PC-3 (cell line): ENCODE measurements around the gene ABCB4. TPM values are rescaled to one million over a fixed set of nuclear protein-coding genes. Genes with fewer than 3 reads are reported as not detected.

Source experiments
- ATAC-seq: fragments of 200-7000 bp; cut with Tn5 transposase; 2 replicates; pipeline ENCODE4 v1.9.1; 2020; ENCODE audit warnings: mild to moderate bottlenecking, moderate library complexity
- BruUV-seq: library from RNA; stranded (reverse); fragments of 400-500 nt; replicated peaks from 2 replicates; lab custom pipeline; 2021; lab: Mats Ljungman, UMichigan
- CTCF ChIA-PET: fragments of 300-600 bp; sonication (Branson Sonifier 250); formaldehyde crosslinking; loops from one replicate; lab custom pipeline; 2022; ENCODE audit warnings: antibody characterized with exemption; lab: Charles Lee
- POLR2A ChIA-PET: fragments of 300-600 bp; sonication (Branson Sonifier 250); formaldehyde crosslinking; loops from one replicate; lab custom pipeline; 2022; ENCODE audit warnings: antibody characterized with exemption; ENCODE audit not compliant: unreplicated experiment; lab: Charles Lee
- DNase-seq: peaks from one replicate; pipeline ENCODE4 v3.0.0-alpha.2; 2015
- H2AFZ ChIP-seq: fragments of 300-600 bp; sonication (generic); 2 replicates; pipeline ENCODE4 v1.6.0; 2016; ENCODE audit warnings: antibody characterized with exemption, low read length
- H3F3A ChIP-seq: fragments of 300-600 bp; sonication (generic); one replicate; pipeline ENCODE4 v1.6.0; 2017; ENCODE audit warnings: antibody characterized with exemption, low read length, control low read depth, mild to moderate bottlenecking; ENCODE audit not compliant: unreplicated experiment
- H3K27ac ChIP-seq: fragments of 300-600 bp; sonication (generic); 2 replicates; pipeline ENCODE4 v1.5.1; 2016; ENCODE audit warnings: mild to moderate bottlenecking, low read length
- H3K27me3 ChIP-seq: fragments of 300-600 bp; sonication (generic); 2 replicates; pipeline ENCODE4 v1.6.1; 2016; ENCODE audit warnings: low read length, mixed read lengths
- H3K36me3 ChIP-seq: fragments of 300-600 bp; sonication (generic); 2 replicates; pipeline ENCODE4 v1.6.1; 2016; ENCODE audit warnings: low read depth, mixed run types, low read length, mixed read lengths
- H3K4me1 ChIP-seq: fragments of 300-600 bp; sonication (generic); 2 replicates; pipeline ENCODE4 v1.5.1; 2016; ENCODE audit warnings: low read length; ENCODE audit not compliant: insufficient read depth
- H3K4me2 ChIP-seq: fragments of 300-600 bp; sonication (generic); 2 replicates; pipeline ENCODE4 v1.6.0; 2016; ENCODE audit warnings: low read length
- H3K4me3 ChIP-seq: fragments of 300-600 bp; sonication (generic); 2 replicates; pipeline ENCODE4 v1.5.1; 2016; ENCODE audit warnings: mild to moderate bottlenecking, low read length, mixed read lengths
- H3K79me2 ChIP-seq: fragments of 300-600 bp; sonication (generic); 2 replicates; pipeline ENCODE4 v1.6.1; 2017; ENCODE audit warnings: low read length, mixed read lengths
- H3K9ac ChIP-seq: fragments of 300-600 bp; sonication (generic); 2 replicates; pipeline ENCODE4 v1.6.0; 2016; ENCODE audit warnings: mild to moderate bottlenecking, low read length
- H3K9me2 ChIP-seq: fragments of 300-600 bp; sonication (generic); replicated peaks from 2 replicates; pipeline ENCODE4 v1.6.1; 2016; ENCODE audit warnings: mixed run types, low read length, mixed read lengths
- H3K9me3 ChIP-seq: fragments of 300-600 bp; sonication (generic); 2 replicates; pipeline ENCODE4 v1.6.1; 2016; ENCODE audit warnings: low read length, mixed read lengths
- H4K20me1 ChIP-seq: fragments of 300-600 bp; sonication (generic); 2 replicates; pipeline ENCODE4 v1.6.1; 2016; ENCODE audit warnings: low read length, mixed read lengths
- CTCF ChIP-seq: fragments of 300-600 bp; sonication (generic); conservative IDR thresholded peaks from 2 replicates; pipeline ENCODE4 v1.5.1; 2017; ENCODE audit warnings: antibody characterized with exemption, low read depth, mild to moderate bottlenecking, low read length
- EZH2 ChIP-seq: fragments of 300-600 bp; sonication (generic); IDR thresholded peaks from one replicate; pipeline ENCODE4 v1.6.1; 2017; ENCODE audit warnings: antibody characterized with exemption, mild to moderate bottlenecking, low read length; ENCODE audit not compliant: unreplicated experiment
- EZH2phosphoT487 ChIP-seq: fragments of 300-600 bp; sonication (generic); IDR thresholded peaks from 2 replicates; pipeline ENCODE4 v1.6.1; 2018; ENCODE audit warnings: mild to moderate bottlenecking, antibody characterized with exemption, low read length, borderline replicate concordance
- intact Hi-C: fragments of 100-400 bp; cut with micrococcal nuclease; formaldehyde crosslinking; loops from 2 replicates; pipeline ENCODE4 v1.9.0; 2023
- total RNA-seq: library from RNA; depleted of rRNA; stranded (reverse); fragments of >200 nt; gene quantifications from 2 replicates; pipeline ENCODE4 v1.2.3, GENCODE V29; 2014

The ABCB4 gene
- total RNA-seq, 1 experiment from 2014 or later, result not detected

GRCh38 chr7:87413951-87414793 lies 61.3 kb downstream of the ABCB4 start:
- no TSS peak for BruUV-seq
- peak; percentile 90 for DNase-seq
- POLR2A ChIA-PET, result interaction anchor here (0.6 to 0.7 kb wide), 3 partner anchors 12 to 262 kb away, joined by 3 to 7 read pairs (median 3); partner anchors contain the start of genes CROT and DMTF1
- Histone ChIP-seq H4K20me1 (no peaks in the 10 kb centered on the region), H3K9me2 (no peaks in the 10 kb centered on the region), H3K27ac (peak overlapping the region; percentile 74), H2AFZ (no peak overlapping the region), H3K9me3 (no peaks in the 10 kb centered on the region), H3K79me2 (no peaks in the 10 kb centered on the region), H3F3A (no peaks in the 10 kb centered on the region), H3K36me3 (no peaks in the 10 kb centered on the region), H3K9ac (peak overlapping the region; percentile 7; the same call in 1 of the 2 replicates), H3K4me3 (no peak overlapping the region), H3K27me3 (no peaks in the 10 kb centered on the region), H3K4me2 (peak overlapping the region; percentile 21; the same call in 1 of the 2 replicates), H3K4me1 (peaks cover 25% of the 10 kb centered on the region)
- intact Hi-C loops, result loop anchor here (1.0 kb wide), 2 partner anchors 16 to 69 kb away; partner anchors contain the start of gene CROT
- CTCF ChIA-PET, result interaction anchor here (0.5 to 1.9 kb wide), 6 partner anchors 22 to 840 kb away, joined by 3 to 7 read pairs (median 6); no protein-coding TSS in a partner anchor
- TF ChIP-seq EZH2 (no peak), EZH2phosphoT487 (no peak), CTCF (no peak)
- peak; percentile 84 for ATAC-seq

GRCh38 chr7:87413029-87413428 lies 62.5 kb downstream of the ABCB4 start:
- Histone ChIP-seq H3F3A (no peaks in the 10 kb centered on the region), H3K4me2 (peak overlapping the region; percentile 21; the same call in 1 of the 2 replicates), H3K27me3 (no peaks in the 10 kb centered on the region), H3K4me3 (no peak overlapping the region), H2AFZ (no peak overlapping the region), H3K9me2 (no peaks in the 10 kb centered on the region), H3K36me3 (no peaks in the 10 kb centered on the region), H3K4me1 (peaks cover 25% of the 10 kb centered on the region), H3K27ac (peak overlapping the region; percentile 74), H4K20me1 (no peaks in the 10 kb centered on the region), H3K9ac (no peak overlapping the region), H3K9me3 (no peaks in the 10 kb centered on the region), H3K79me2 (no peaks in the 10 kb centered on the region)
- TF ChIP-seq EZH2 (no peak), CTCF (no peak)
- BruUV-seq, result no TSS peak
- CTCF ChIA-PET, result interaction anchor here (1.9 kb wide), 1 partner anchor 94 kb away, joined by 7 read pairs; no protein-coding TSS in a partner anchor
- DNase-seq (no peak), ATAC-seq (no peak)
- intact Hi-C loops, result no loop called here
- POLR2A ChIA-PET, result interaction anchor here (0.5 kb wide), 1 partner anchor 101 kb away, joined by 4 read pairs; no protein-coding TSS in a partner anchor

- Histone ChIP-seq H3K4me2 (no peak overlapping the region), H3K9ac (no peak overlapping the region), H3K9me3 (no peaks in the 10 kb centered on the region), H3K27me3 (no peaks in the 10 kb centered on the region), H3K36me3 (no peaks in the 10 kb centered on the region), H4K20me1 (no peaks in the 10 kb centered on the region), H3K4me1 (peaks cover 25% of the 10 kb centered on the region), H3K9me2 (no peaks in the 10 kb centered on the region), H3K79me2 (no peaks in the 10 kb centered on the region), H3K27ac (no peak overlapping the region), H3K4me3 (no peak overlapping the region), H3F3A (no peaks in the 10 kb centered on the region), H2AFZ (no peak overlapping the region)
- intact Hi-C loops, result no loop called here
- POLR2A ChIA-PET, result no interaction called here
- TF ChIP-seq CTCF (no peak), EZH2 (no peak), EZH2phosphoT487 (no peak)
- BruUV-seq, result no TSS peak
- ATAC-seq, result no peak
- CTCF ChIA-PET, result no interaction called here
- DNase-seq, result no peak
Measured at GRCh38 chr7:87411186-87411585, 64.3 kb downstream of the ABCB4 start.
